Neural crest cell (in vitro differentiated cells): ENCODE results near the gene FMNL2. TPM values are rescaled to one million over a fixed set of nuclear protein-coding genes. Genes with fewer than 3 reads are reported as not detected.

Source experiments
- DNase-seq: peaks from one replicate; pipeline ENCODE4 v3.0.0; 2021; ENCODE audit warnings: low read depth, mixed read lengths, low spot score
- H3K27ac Mint-ChIP-seq: one replicate; pipeline ENCODE4 v1.8.0; 2021; ENCODE audit warnings: mild to moderate bottlenecking, mixed read lengths; ENCODE audit not compliant: unreplicated experiment
- H3K27me3 Mint-ChIP-seq: 2 replicates; pipeline ENCODE4 v1.8.0; 2021; ENCODE audit warnings: low read depth, mild to moderate bottlenecking, mixed read lengths
- H3K36me3 Mint-ChIP-seq: 2 replicates; pipeline ENCODE4 v1.8.0; 2021; ENCODE audit warnings: low read depth, mild to moderate bottlenecking, mixed read lengths
- H3K4me1 Mint-ChIP-seq: 2 replicates; pipeline ENCODE4 v1.8.0; 2021; ENCODE audit warnings: mixed read lengths
- H3K4me3 Mint-ChIP-seq: one replicate; pipeline ENCODE4 v1.8.0; 2021; ENCODE audit warnings: mild to moderate bottlenecking, mixed read lengths
- H3K9me3 Mint-ChIP-seq: 2 replicates; pipeline ENCODE4 v1.8.0; 2021; ENCODE audit warnings: mixed read lengths
- CTCF ChIP-seq: fragments of 200-600 bp; sonication (generic); conservative IDR thresholded peaks from 2 replicates; pipeline ENCODE4 v1.5.0; 2021; ENCODE audit warnings: antibody characterized with exemption, mild to moderate bottlenecking
- total RNA-seq: library from RNA; stranded (reverse); gene quantifications from 2 replicates; pipeline ENCODE4 v1.2.1, GENCODE V29; 2021

The FMNL2 gene
- total RNA-seq, 1 donor from 2014 or later, result 54.9 TPM

- Mint-ChIP-seq H3K27me3 (no peaks in the 10 kb centered on the region), H3K4me1 (no peaks in the 10 kb centered on the region), H3K27ac (no peak overlapping the region), H3K9me3 (no peaks in the 10 kb centered on the region), H3K4me3 (no peak overlapping the region), H3K36me3 (peaks cover 9% of the 10 kb centered on the region)
- no peak for DNase-seq
- no peak for TF ChIP-seq CTCF
Observed at GRCh38 chr2:152609699-152610098, 274.7 kb downstream of the FMNL2 start.

DNA sequence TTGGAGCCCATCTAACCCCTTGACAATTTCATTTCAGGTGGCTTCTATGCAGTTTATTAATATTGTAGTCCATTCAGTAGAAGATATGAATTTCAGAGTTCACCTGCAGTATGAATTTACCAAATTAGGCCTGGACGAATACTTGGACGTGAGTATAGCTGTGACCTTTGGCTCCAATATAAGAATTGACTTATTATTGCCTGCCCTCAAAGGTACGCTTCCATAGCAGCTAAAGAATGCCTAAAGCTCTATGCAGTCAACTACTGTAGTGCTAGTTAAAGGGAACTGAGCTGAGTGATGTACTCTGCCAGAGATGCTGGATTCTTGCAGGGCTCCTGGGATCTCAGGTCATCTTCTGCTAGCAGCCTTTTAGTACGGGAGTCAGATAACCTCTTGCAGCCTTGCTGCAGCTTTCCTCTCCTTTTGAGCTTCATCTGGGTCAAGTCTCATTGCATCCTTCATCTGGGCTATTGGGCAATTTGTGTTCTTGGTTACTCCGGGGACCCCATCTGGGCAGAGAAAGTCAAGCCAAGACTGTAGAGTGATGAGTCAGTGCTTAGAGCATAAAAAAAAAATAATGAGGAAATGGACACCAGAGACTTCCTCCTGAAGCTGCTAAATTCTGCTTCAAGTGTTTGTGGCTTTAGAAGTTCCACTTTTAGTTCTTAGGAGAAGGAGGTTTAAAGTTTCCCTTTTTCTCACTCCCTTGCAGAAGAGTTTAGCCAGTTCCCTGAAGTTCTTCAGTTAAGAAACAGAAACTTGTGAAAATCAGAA is 276.7 kb downstream of the FMNL2 start:
- no peak for TF ChIP-seq CTCF
- no peaks in the 10 kb centered on the region for H3K9me3 Mint-ChIP-seq
- H3K27ac Mint-ChIP-seq, result no peak overlapping the region
- peaks cover 10% of the 10 kb centered on the region for H3K36me3 Mint-ChIP-seq
- H3K4me3 Mint-ChIP-seq, result no peak overlapping the region
- DNase-seq, result no peak
- H3K27me3 Mint-ChIP-seq, result no peaks in the 10 kb centered on the region
- H3K4me1 Mint-ChIP-seq, result no peaks in the 10 kb centered on the region

- Mint-ChIP-seq H3K9me3 (no peaks in the 10 kb centered on the region), H3K4me3 (no peak overlapping the region), H3K27ac (no peak overlapping the region), H3K36me3 (peaks cover 10% of the 10 kb centered on the region), H3K27me3 (no peaks in the 10 kb centered on the region), H3K4me1 (no peaks in the 10 kb centered on the region)
- no peak for DNase-seq
- no peak for TF ChIP-seq CTCF
Observed at GRCh38 chr2:152613235-152613634, 278.3 kb downstream of the FMNL2 start.

- Mint-ChIP-seq H3K27me3 (no peaks in the 10 kb centered on the region), H3K4me1 (no peaks in the 10 kb centered on the region), H3K9me3 (no peaks in the 10 kb centered on the region), H3K27ac (no peak overlapping the region), H3K36me3 (peaks cover 20% of the 10 kb centered on the region), H3K4me3 (no peak overlapping the region)
- TF ChIP-seq CTCF, result no peak
- no peak for DNase-seq
Observed at GRCh38 chr2:152615177-152615576, 280.2 kb downstream of the FMNL2 start.

GRCh38 chr2:152617456-152618192 is 282.6 kb downstream of the FMNL2 start:
- TF ChIP-seq CTCF, result no peak
- no peaks in the 10 kb centered on the region for H3K9me3 Mint-ChIP-seq
- DNase-seq, result no peak
- no peaks in the 10 kb centered on the region for H3K4me1 Mint-ChIP-seq
- no peaks in the 10 kb centered on the region for H3K27me3 Mint-ChIP-seq
- H3K36me3 Mint-ChIP-seq, result peaks cover 32% of the 10 kb centered on the region
- H3K27ac Mint-ChIP-seq, result no peak overlapping the region
- H3K4me3 Mint-ChIP-seq, result no peak overlapping the region
